ENCODE data around the gene TRPM6.

TRPM6 gene

DNA sequence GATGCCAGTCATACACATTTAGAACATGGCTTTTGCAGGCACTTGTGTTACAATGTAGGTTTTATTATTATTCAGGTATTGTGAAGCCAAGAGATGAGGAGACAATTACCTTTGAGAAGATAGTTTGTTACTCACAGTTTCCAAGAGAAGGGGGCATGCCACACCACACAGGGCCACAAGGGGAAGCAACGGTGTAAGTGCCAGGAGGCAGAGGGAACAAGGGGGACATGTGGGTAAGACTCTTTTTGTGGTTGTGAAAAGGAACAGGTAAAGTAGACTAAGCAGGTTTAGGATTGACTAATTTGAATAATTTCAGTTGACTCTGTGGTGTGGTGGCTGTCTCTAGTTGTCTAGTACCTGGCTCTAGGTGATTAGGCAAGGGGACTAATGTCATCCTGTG is 191.2 kb downstream of the TRPM6 start:
- DNase-seq: no peak

DNA sequence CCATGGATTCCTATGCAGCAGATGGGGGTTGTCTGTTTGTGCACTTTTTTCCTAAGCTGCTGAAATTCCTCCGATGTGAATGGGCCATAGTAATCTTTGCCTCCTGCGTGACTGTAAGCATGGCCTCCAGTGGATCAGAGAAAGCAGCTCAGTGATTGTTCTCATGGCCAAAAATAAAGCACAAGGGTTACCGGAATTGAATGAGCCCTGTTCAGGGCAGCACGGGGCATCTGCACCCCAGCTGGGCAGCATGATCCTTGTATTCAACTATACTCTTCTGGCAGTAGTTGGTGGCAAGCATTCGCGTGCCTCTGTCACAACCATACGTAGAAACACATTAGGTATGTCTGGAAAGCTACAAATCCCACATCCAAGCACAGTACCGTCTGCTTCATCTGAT is 196.7 kb downstream of the TRPM6 start:
- no peak for DNase-seq

DNA sequence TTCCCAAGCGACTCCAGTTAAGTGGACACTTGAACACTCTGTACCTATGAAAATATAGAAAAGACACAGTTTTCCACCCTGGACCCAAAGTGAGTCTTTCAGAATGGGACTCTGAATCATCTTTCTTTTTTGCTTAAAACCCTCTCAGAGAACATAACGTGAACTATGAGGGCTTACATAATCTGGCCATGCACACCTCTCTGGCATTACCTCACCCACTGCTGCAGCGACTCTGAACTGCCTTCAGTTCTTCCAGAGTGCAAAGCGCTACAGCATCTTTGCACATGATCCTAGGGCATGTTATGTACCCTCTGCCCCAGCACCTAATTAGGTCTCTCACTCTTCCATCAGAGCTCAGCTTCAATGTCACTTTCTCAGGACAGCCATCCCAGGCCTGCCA is 204.4 kb downstream of the TRPM6 start:
- no peak for DNase-seq

DNA sequence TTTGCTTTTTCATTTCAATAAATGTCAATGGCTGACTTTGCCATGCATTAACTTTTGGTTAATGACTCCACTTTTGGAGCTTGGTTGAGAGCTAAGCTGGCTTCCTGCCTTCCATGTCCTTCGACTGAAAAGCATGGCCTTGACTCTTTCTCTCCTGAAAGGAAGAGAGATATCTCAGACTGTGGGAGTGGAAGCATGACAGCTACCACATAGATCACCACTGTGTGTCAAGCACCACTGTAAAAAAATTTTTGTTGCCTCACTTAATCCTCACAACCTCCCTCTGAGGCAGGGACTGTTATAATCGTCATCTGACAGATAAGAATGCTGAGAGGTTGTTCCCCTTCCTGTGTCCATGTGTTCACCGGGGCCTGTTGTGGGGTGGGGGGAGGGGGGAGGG is 205.8 kb downstream of the TRPM6 start:
- DNase-seq: no peak

DNA sequence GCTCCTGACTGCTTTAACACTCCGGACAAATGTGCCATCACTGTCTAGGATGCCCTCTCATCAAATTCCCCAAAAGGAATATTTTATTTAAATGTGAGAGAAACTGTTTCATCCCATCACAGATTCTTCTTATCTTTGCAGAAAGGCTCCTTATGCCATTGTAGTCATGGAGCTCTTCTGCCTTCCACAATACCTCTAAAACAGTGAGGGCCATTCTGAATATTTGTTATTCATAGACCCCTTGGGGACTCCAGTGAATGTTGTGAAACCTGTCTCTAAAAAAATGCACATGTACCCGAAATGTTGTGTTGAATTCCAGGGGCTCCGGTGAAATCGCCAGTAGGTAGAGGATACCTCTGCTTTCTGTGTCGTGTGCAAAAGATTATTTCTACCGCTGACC is 213.6 kb downstream of the TRPM6 start:
- no peak for DNase-seq

Data from EL (cell line).